ENCODE results near the gene MLANA.
A peak's percentile ranks its signal among the peaks of the same experiment; 100 is the strongest.

Gene MLANA

GRCh38 chr9:5900622-5901021 is 9.9 kb downstream of the MLANA start:
- DNase-seq (ENCODE audit: low spot score): no peak

GRCh38 chr9:5902377-5902776 is 11.7 kb downstream of the MLANA start:
- DNase-seq (ENCODE audit: low spot score): no peak

DNA sequence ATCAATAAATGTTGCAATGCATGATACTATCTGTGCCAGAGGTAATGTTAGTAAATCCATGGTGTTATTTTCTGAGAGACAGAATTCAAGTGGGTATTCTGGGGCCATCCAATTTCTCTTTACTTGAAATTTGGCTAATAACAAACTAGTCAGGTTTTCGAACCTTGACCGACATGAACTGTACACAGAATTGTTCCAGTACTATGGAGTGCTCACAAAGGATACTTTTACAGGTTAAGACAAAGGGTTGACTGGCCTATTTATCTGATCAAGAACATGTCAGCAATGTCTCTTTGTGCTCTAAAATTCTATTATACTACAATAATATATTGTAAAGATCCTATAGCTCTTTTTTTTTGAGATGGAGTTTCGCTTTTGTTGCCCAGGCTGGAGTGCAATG is 18.2 kb downstream of the MLANA start:
- no peak for DNase-seq (ENCODE audit: low spot score)

GRCh38 chr9:5909976-5910375 is 19.3 kb downstream of the MLANA start:
- peak; percentile 53 for DNase-seq (ENCODE audit: low spot score)

GRCh38 chr9:5910413-5911057 is 19.8 kb downstream of the MLANA start:
- DNase-seq (ENCODE audit: low spot score): peak; percentile 32

DNA sequence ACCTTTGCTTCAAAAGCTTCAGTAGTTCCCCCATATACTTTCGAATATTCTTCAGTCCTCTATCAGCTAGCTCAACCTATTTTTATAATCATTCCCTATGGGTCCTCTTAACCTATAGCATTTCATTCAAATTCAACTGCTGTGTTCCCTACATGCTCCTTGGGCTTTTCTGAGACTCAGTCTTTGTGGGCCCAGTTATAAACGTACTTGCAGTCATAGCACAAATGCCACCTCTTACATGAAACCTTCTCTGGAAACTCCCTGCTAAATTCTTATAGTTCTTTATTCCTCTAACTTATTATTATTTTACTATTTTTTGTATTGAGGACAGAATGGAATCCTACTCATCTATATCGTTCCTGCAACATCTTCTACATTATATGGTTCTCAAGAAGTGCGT is 24.7 kb downstream of the MLANA start:
- DNase-seq (ENCODE audit: low spot score): no peak

GRCh38 chr9:5917273-5917672 is 26.6 kb downstream of the MLANA start:
- no peak for DNase-seq (ENCODE audit: low spot score)

DNA sequence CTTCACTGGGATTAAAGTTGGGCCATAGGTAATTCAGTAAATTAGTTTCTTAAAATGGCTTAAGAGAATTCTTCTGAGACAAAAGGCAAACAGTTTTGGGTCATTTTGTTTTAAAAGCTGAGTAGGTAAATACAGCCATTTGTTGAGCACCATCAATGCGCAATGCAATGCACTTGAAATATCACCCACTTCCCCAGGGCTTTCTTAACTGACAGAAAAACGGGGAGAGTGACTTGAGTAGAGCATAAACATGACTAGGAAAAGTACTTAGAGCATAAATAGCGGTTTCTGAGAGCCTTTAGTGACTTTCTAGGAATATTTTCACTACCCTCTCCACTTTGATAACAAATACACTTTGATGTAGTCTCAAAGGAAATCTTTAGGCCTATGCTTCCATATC is 27.2 kb downstream of the MLANA start:
- no peak for DNase-seq (ENCODE audit: low spot score)

- DNase-seq (ENCODE audit: low spot score): no peak
Observed at GRCh38 chr9:5918460-5918859, 27.8 kb downstream of the MLANA start.

DNA sequence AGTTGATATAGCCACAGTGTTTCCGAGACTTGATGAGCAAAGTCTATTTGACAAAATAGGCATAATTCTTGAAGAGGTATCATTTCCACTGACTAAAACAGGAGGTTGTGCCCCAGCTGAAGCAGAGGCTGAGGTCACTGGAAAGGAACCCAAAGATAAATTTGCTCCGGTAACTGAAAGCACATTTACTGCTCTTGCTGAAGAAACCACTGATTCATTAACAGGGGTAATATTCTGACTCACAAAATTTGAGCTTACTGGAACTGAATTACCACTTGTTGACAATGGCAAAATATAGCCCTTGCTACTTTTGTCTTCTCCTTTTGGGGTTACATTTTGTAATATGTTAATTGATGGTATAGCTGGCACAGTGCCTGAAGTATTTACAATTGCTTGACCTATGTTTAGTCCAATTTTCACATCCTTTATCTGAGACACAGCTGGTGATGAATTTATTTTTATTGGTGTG is 30.2 kb downstream of the MLANA start:
- peak; percentile 60 for DNase-seq (ENCODE audit: low spot score)

GRCh38 chr9:5922192-5922591 is 31.5 kb downstream of the MLANA start:
- DNase-seq (ENCODE audit: low spot score): peak; percentile 9

- no peak for DNase-seq (ENCODE audit: low spot score)
Observed at GRCh38 chr9:5931657-5932056, 41.0 kb downstream of the MLANA start.

- DNase-seq (ENCODE audit: low spot score): no peak
Observed at GRCh38 chr9:5938449-5938848, 47.8 kb downstream of the MLANA start.

DNA sequence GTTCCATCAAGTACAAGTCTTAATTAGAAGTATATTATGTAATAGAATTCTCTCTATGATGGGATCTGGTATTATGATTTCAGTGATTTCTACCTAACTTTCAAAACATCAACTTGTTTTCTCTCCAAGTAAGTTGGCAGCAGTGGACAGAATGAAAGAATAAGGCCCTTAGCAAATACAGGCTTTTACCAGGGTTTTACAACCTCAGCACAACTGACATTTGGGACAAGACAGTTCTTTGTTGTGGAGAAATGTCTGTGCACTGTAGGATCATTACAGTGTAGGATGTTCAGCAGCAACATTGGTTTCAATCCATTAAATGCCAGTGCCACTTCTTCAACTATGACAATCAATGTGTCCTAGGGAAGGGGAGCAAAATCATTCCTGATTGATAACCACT is 48.8 kb downstream of the MLANA start:
- no peak for DNase-seq (ENCODE audit: low spot score)

DNA sequence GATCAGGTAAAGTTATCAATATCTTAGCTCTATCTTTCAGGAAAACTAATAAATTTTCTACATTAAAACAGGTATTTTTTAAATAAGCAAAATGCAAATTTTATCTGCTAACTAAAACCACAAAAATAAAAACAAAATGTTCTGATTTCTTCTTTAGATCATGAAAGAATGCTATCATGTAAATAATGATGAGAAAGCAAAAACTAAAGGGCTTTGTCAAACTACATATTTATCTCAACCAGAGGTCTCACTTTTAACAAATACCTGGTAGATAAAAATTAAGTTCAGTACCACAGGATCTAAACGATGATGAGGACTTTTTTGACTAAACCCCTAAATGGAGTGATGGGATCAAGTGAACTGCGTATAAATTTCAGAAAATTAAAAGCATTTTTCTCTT is 50.5 kb downstream of the MLANA start:
- no peak for DNase-seq (ENCODE audit: low spot score)

GRCh38 chr9:5945112-5945511 is 54.4 kb downstream of the MLANA start:
- peak; percentile 31 for DNase-seq (ENCODE audit: low spot score)

DNA sequence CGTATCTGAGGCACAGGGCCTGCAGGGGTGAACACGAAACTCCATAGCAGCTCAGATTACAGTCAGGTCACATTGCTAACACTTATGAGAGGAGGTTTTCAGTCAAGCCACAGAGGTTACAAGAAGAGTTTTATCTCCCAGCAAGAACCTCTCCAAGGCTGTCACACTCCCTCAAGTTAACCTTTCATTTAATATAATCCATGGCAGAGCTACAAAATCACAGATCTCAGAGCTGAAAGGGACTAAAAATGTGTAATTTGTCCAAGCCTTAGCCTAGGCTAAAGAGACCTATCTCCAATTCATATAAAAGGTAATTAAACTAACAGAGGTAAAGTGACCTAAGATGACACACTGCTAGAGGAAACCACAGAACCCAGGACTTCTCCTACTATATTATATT is 57.2 kb downstream of the MLANA start:
- DNase-seq (ENCODE audit: low spot score): no peak

GRCh38 chr9:5949103-5949699 is 58.5 kb downstream of the MLANA start:
- DNase-seq (ENCODE audit: low spot score): peak; percentile 53

DNA sequence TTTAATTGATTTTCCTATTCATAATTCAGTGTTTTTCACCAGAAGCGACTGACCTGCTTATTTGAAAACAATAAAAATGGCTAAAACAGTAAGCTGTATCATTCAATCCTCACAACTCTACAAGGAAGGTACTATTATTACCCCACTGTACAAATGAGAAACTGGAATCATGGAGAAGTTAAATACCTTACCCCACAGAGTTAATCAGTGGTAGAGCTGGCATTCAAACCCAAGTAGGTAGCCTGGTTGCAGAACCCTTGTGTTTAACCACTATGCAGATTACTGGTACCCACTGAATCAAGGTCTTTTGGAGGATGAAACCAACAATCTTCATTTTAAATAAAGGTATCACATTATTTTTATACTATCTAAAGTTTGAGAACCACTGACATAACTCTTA is 59.6 kb downstream of the MLANA start:
- no peak for DNase-seq (ENCODE audit: low spot score)

- peak; percentile 30 for DNase-seq (ENCODE audit: low spot score)
Observed at GRCh38 chr9:5951686-5952211, 61.1 kb downstream of the MLANA start.

- no peak for DNase-seq (ENCODE audit: low spot score)
Observed at GRCh38 chr9:5953743-5954707, 63.3 kb downstream of the MLANA start.

GRCh38 chr9:5957166-5957565 is 66.5 kb downstream of the MLANA start:
- DNase-seq (ENCODE audit: low spot score): no peak

GRCh38 chr9:5958273-5958672 is 67.6 kb downstream of the MLANA start:
- no peak for DNase-seq (ENCODE audit: low spot score)
